ENCODE data around the gene ADAMTS2. TPM values are rescaled to one million over a fixed set of nuclear protein-coding genes. Genes with fewer than 3 reads are reported as not detected.

Gene ADAMTS2
- total and polyA plus RNA-seq, 2 donors (not counting 1 experiment from before 2014, with no cell fraction given), result 16.2 to 70.2 TPM

- Histone ChIP-seq H3K4me3 (replicated peaks in 1 of 4; ENCODE audit: control extremely low read depth in 1 of 4, insufficient read depth in 1 of 4, low read depth in 3 of 4, low read length in 4 of 4) (no peak overlapping the region), H3K9ac (ENCODE audit: insufficient read depth, low read length) (no peak overlapping the region), H3K9me3 (ENCODE audit: control insufficient read depth, insufficient read depth, low read depth, low read length) (no peaks in the 10 kb centered on the region), H3K4me1 (ENCODE audit: control insufficient read depth, extremely low read depth, insufficient read depth, low read length) (no peaks in the 10 kb centered on the region), H4K20me1 (ENCODE audit: control insufficient read depth, extremely low read depth, insufficient read depth, low read length) (no peaks in the 10 kb centered on the region), H3K4me2 (ENCODE audit: extremely low read depth, insufficient read depth, low read length) (no peak overlapping the region), H3K27ac (ENCODE audit: insufficient read depth, low read length) (no peak overlapping the region), H3K36me3 (ENCODE audit: control insufficient read depth, insufficient read depth, low read length) (no peaks in the 10 kb centered on the region), H3K27me3 (ENCODE audit: control insufficient read depth, insufficient read depth, low read length) (no peaks in the 10 kb centered on the region), H3K79me2 (ENCODE audit: control insufficient read depth, insufficient read depth, low read length) (peaks cover 12% of the 10 kb centered on the region), H2AFZ (ENCODE audit: low read length) (no peak overlapping the region)
- TF ChIP-seq CTCF (conservative IDR thresholded peaks at IDR 0.05 in 1 of 2, IDR thresholded peaks at IDR 0.05 in 1 of 2; ENCODE audit: low read depth in 1 of 2, low read length in 2 of 2) (no peak), EZH2 (IDR thresholded peaks at IDR 0.05; ENCODE audit: low read length, missing control alignments) (no peak)
- DNase-seq (ENCODE audit: low read depth in 2 of 2), result no peak
These were observed 54.4 kb downstream of the ADAMTS2 start for GRCh38 chr5:179290681-179291540.

GRCh38 chr5:179289756-179290385, 55.4 kb downstream of the ADAMTS2 start:
- Histone ChIP-seq H3K36me3 (ENCODE audit: control insufficient read depth, insufficient read depth, low read length) (no peaks in the 10 kb centered on the region), H3K9ac (ENCODE audit: insufficient read depth, low read length) (no peak overlapping the region), H3K79me2 (ENCODE audit: control insufficient read depth, insufficient read depth, low read length) (peaks cover 10% of the 10 kb centered on the region), H3K9me3 (ENCODE audit: control insufficient read depth, insufficient read depth, low read depth, low read length) (no peaks in the 10 kb centered on the region), H3K27me3 (ENCODE audit: control insufficient read depth, insufficient read depth, low read length) (no peaks in the 10 kb centered on the region), H4K20me1 (ENCODE audit: control insufficient read depth, extremely low read depth, insufficient read depth, low read length) (no peaks in the 10 kb centered on the region), H3K4me3 (replicated peaks in 1 of 4; ENCODE audit: control extremely low read depth in 1 of 4, insufficient read depth in 1 of 4, low read depth in 3 of 4, low read length in 4 of 4) (no peak overlapping the region), H3K27ac (ENCODE audit: insufficient read depth, low read length) (no peak overlapping the region), H3K4me2 (ENCODE audit: extremely low read depth, insufficient read depth, low read length) (no peak overlapping the region), H3K4me1 (ENCODE audit: control insufficient read depth, extremely low read depth, insufficient read depth, low read length) (peaks cover 5% of the 10 kb centered on the region), H2AFZ (ENCODE audit: low read length) (no peak overlapping the region)
- no peak for DNase-seq (ENCODE audit: low read depth in 2 of 2)
- TF ChIP-seq EZH2 (IDR thresholded peaks at IDR 0.05; ENCODE audit: low read length, missing control alignments) (no peak), CTCF (conservative IDR thresholded peaks at IDR 0.05 in 1 of 2, IDR thresholded peaks at IDR 0.05 in 1 of 2; ENCODE audit: low read depth in 1 of 2, low read length in 2 of 2) (no peak)

GRCh38 chr5:179288809-179289185, 56.5 kb downstream of the ADAMTS2 start:
- TF ChIP-seq EZH2 (IDR thresholded peaks at IDR 0.05; ENCODE audit: low read length, missing control alignments) (no peak), CTCF (conservative IDR thresholded peaks at IDR 0.05 in 1 of 2, IDR thresholded peaks at IDR 0.05 in 1 of 2; ENCODE audit: low read depth in 1 of 2, low read length in 2 of 2) (no peak)
- Histone ChIP-seq H3K36me3 (ENCODE audit: control insufficient read depth, insufficient read depth, low read length) (no peaks in the 10 kb centered on the region), H3K27me3 (ENCODE audit: control insufficient read depth, insufficient read depth, low read length) (no peaks in the 10 kb centered on the region), H3K9me3 (ENCODE audit: control insufficient read depth, insufficient read depth, low read depth, low read length) (no peaks in the 10 kb centered on the region), H3K4me2 (ENCODE audit: extremely low read depth, insufficient read depth, low read length) (no peak overlapping the region), H3K27ac (ENCODE audit: insufficient read depth, low read length) (no peak overlapping the region), H3K79me2 (ENCODE audit: control insufficient read depth, insufficient read depth, low read length) (peaks cover 10% of the 10 kb centered on the region), H3K4me1 (ENCODE audit: control insufficient read depth, extremely low read depth, insufficient read depth, low read length) (peaks cover 5% of the 10 kb centered on the region), H3K9ac (ENCODE audit: insufficient read depth, low read length) (no peak overlapping the region), H2AFZ (ENCODE audit: low read length) (no peak overlapping the region), H3K4me3 (replicated peaks in 1 of 4; ENCODE audit: control extremely low read depth in 1 of 4, insufficient read depth in 1 of 4, low read depth in 3 of 4, low read length in 4 of 4) (no peak overlapping the region), H4K20me1 (ENCODE audit: control insufficient read depth, extremely low read depth, insufficient read depth, low read length) (no peaks in the 10 kb centered on the region)
- no peak for DNase-seq (ENCODE audit: low read depth in 2 of 2)
